Measurements from ENCODE around the gene BLOC1S6.

Gene BLOC1S6

GRCh38 chr15:45589256-45589655, 2.1 kb downstream of the BLOC1S6 start:
- H3K4me1 ChIP-seq (ENCODE audit: low read depth, poor library complexity, severe bottlenecking): peaks cover 28% of the 10 kb centered on the region
- H3K36me3 ChIP-seq (ENCODE audit: insufficient read depth): no peaks in the 10 kb centered on the region
- H3K4me2 ChIP-seq: peak overlapping the region; percentile 93; the same call in 1 of the 2 replicates
- no peaks in the 10 kb centered on the region for H4K20me1 ChIP-seq (ENCODE audit: insufficient read depth)
- H3K79me2 ChIP-seq (ENCODE audit: insufficient read depth, low read depth): peaks cover 43% of the 10 kb centered on the region
- H3K27me3 ChIP-seq (ENCODE audit: insufficient read depth, low read depth): no peaks in the 10 kb centered on the region
- no peak overlapping the region for H3K9ac ChIP-seq
- no peak overlapping the region for H3K4me3 ChIP-seq (IDR thresholded peaks at IDR 0.05; ENCODE audit: insufficient read depth, low read depth, low read length)
- TF ChIP-seq CTCF (conservative IDR thresholded peaks at IDR 0.05; ENCODE audit: low read depth, low read length): no peak
- no peak overlapping the region for H3K27ac ChIP-seq
- H2AFZ ChIP-seq (ENCODE audit: low read depth): no peak overlapping the region

GRCh38 chr15:45594319-45594718, 7.1 kb downstream of the BLOC1S6 start:
- H3K27ac ChIP-seq: no peak overlapping the region
- no peak overlapping the region for H3K4me2 ChIP-seq
- peaks cover 36% of the 10 kb centered on the region for H3K79me2 ChIP-seq (ENCODE audit: insufficient read depth, low read depth)
- no peak for TF ChIP-seq CTCF (conservative IDR thresholded peaks at IDR 0.05; ENCODE audit: low read depth, low read length)
- H3K9ac ChIP-seq: no peak overlapping the region
- no peaks in the 10 kb centered on the region for H4K20me1 ChIP-seq (ENCODE audit: insufficient read depth)
- no peak overlapping the region for H2AFZ ChIP-seq (ENCODE audit: low read depth)
- no peaks in the 10 kb centered on the region for H3K27me3 ChIP-seq (ENCODE audit: insufficient read depth, low read depth)
- peaks cover 6% of the 10 kb centered on the region for H3K4me1 ChIP-seq (ENCODE audit: low read depth, poor library complexity, severe bottlenecking)
- H3K4me3 ChIP-seq (IDR thresholded peaks at IDR 0.05; ENCODE audit: insufficient read depth, low read depth, low read length): no peak overlapping the region
- no peaks in the 10 kb centered on the region for H3K36me3 ChIP-seq (ENCODE audit: insufficient read depth)

GRCh38 chr15:45594835-45595530, 7.8 kb downstream of the BLOC1S6 start:
- H3K27ac ChIP-seq: no peak overlapping the region
- peaks cover 1% of the 10 kb centered on the region for H3K4me1 ChIP-seq (ENCODE audit: low read depth, poor library complexity, severe bottlenecking)
- H3K4me2 ChIP-seq: no peak overlapping the region
- no peaks in the 10 kb centered on the region for H3K36me3 ChIP-seq (ENCODE audit: insufficient read depth)
- H3K27me3 ChIP-seq (ENCODE audit: insufficient read depth, low read depth): no peaks in the 10 kb centered on the region
- no peak for TF ChIP-seq CTCF (conservative IDR thresholded peaks at IDR 0.05; ENCODE audit: low read depth, low read length)
- peaks cover 30% of the 10 kb centered on the region; the same call in 1 of the 2 replicates for H3K79me2 ChIP-seq (ENCODE audit: insufficient read depth, low read depth)
- H2AFZ ChIP-seq (ENCODE audit: low read depth): no peak overlapping the region
- no peak overlapping the region for H3K4me3 ChIP-seq (IDR thresholded peaks at IDR 0.05; ENCODE audit: insufficient read depth, low read depth, low read length)
- no peaks in the 10 kb centered on the region for H4K20me1 ChIP-seq (ENCODE audit: insufficient read depth)
- no peak overlapping the region for H3K9ac ChIP-seq

GRCh38 chr15:45603881-45604280, 16.7 kb downstream of the BLOC1S6 start:
- Histone ChIP-seq H3K4me2 (no peak overlapping the region), H3K36me3 (ENCODE audit: insufficient read depth) (no peaks in the 10 kb centered on the region)

More at GRCh38 chr15:45603881-45604280, 16.7 kb downstream of the BLOC1S6 start:
- H4K20me1 ChIP-seq (ENCODE audit: insufficient read depth): no peaks in the 10 kb centered on the region
- H3K27me3 ChIP-seq (ENCODE audit: insufficient read depth, low read depth): no peaks in the 10 kb centered on the region
- no peak overlapping the region for H2AFZ ChIP-seq (ENCODE audit: low read depth)
- no peak overlapping the region for H3K4me3 ChIP-seq (IDR thresholded peaks at IDR 0.05; ENCODE audit: insufficient read depth, low read depth, low read length)
- no peak for TF ChIP-seq CTCF (conservative IDR thresholded peaks at IDR 0.05; ENCODE audit: low read depth, low read length)
- no peak overlapping the region for H3K9ac ChIP-seq
- H3K27ac ChIP-seq: no peak overlapping the region
- H3K4me1 ChIP-seq (ENCODE audit: low read depth, poor library complexity, severe bottlenecking): peaks cover 5% of the 10 kb centered on the region
- H3K79me2 ChIP-seq (ENCODE audit: insufficient read depth, low read depth): no peaks in the 10 kb centered on the region; the same call in 1 of the 2 replicates

Measured in KMS-11 (cell line).